WTC11 (cell line): ENCODE results near the gene BPGM. TPM values are rescaled to one million over a fixed set of nuclear protein-coding genes. Genes with fewer than 3 reads are reported as not detected.

Experiments
- ATAC-seq: fragments of 200-7000 bp; cut with Tn5 transposase; 2 replicates; pipeline ENCODE4 v1.10.0; 2021; ENCODE audit warnings: mild to moderate bottlenecking, moderate library complexity
- CTCF ChIA-PET: fragments of 300-600 bp; sonication (Branson Sonifier 250); formaldehyde crosslinking; loops from one replicate; lab custom pipeline; 2021; ENCODE audit warnings: antibody characterized with exemption; lab: Charles Lee
- POLR2A ChIA-PET: fragments of 350-600 bp; sonication (Branson Sonifier 250); formaldehyde crosslinking; loops from one replicate; lab custom pipeline; 2021; ENCODE audit warnings: antibody characterized with exemption; lab: Charles Lee
- DNase-seq: peaks from one replicate; pipeline ENCODE4 v3.0.0; 2021; ENCODE audit warnings: low spot score
- H3K27ac Mint-ChIP-seq: 2 replicates; pipeline ENCODE4 v1.8.0; 2021; ENCODE audit warnings: mixed read lengths
- H3K27me3 Mint-ChIP-seq: 2 replicates; pipeline ENCODE4 v1.8.0; 2021; ENCODE audit warnings: low read depth, mild to moderate bottlenecking, moderate library complexity, mixed read lengths
- H3K36me3 Mint-ChIP-seq: 2 replicates; pipeline ENCODE4 v1.8.0; 2021; ENCODE audit warnings: mixed read lengths
- H3K4me1 Mint-ChIP-seq: 2 replicates; pipeline ENCODE4 v1.8.0; 2022; ENCODE audit warnings: mixed read lengths
- H3K4me3 Mint-ChIP-seq: 2 replicates; pipeline ENCODE4 v1.8.0; 2021; ENCODE audit warnings: mild to moderate bottlenecking, moderate library complexity, mixed read lengths
- H3K9me3 Mint-ChIP-seq: 2 replicates; pipeline ENCODE4 v1.8.0; 2021; ENCODE audit warnings: mixed read lengths
- ATF2 ChIP-seq: sonication (generic); formaldehyde crosslinking; IDR thresholded peaks from 2 replicates; pipeline ENCODE4 v1.8.1; 2022; ENCODE audit warnings: low read depth, missing genetic modification reagents, borderline replicate concordance
- ATF3 ChIP-seq: sonication (generic); formaldehyde crosslinking; conservative IDR thresholded peaks from 2 replicates; pipeline ENCODE4 v1.8.1; 2022; ENCODE audit warnings: mild to moderate bottlenecking, missing genetic modification reagents
- ATF6 ChIP-seq: sonication (generic); formaldehyde crosslinking; IDR thresholded peaks from 2 replicates; pipeline ENCODE4 v1.8.1; 2023; ENCODE audit warnings: mild to moderate bottlenecking, missing genetic modification reagents
- CREB1 ChIP-seq: sonication (generic); formaldehyde crosslinking; IDR thresholded peaks from 2 replicates; pipeline ENCODE4 v1.8.0; 2023; ENCODE audit warnings: mild to moderate bottlenecking, missing genetic modification reagents
- E2F4 ChIP-seq: sonication (generic); formaldehyde crosslinking; IDR thresholded peaks from 2 replicates; pipeline ENCODE4 v1.8.1; 2022; ENCODE audit warnings: low read depth, mild to moderate bottlenecking, moderate library complexity, missing genetic modification reagents, borderline replicate concordance
- ERG ChIP-seq: fragments of 250-450 bp; sonication (Bioruptor Pico); IDR thresholded peaks from 2 replicates; pipeline ENCODE4 v1.8.0; 2021; ENCODE audit warnings: mild to moderate bottlenecking
- ETV6 ChIP-seq: sonication (generic); formaldehyde crosslinking; IDR thresholded peaks from 2 replicates; pipeline ENCODE4 v1.8.1; 2022; ENCODE audit warnings: mild to moderate bottlenecking, missing genetic modification reagents
- JUN ChIP-seq: sonication (generic); formaldehyde crosslinking; IDR thresholded peaks from 2 replicates; pipeline ENCODE4 v1.8.0; 2023; ENCODE audit warnings: mild to moderate bottlenecking, missing genetic modification reagents
- KAT7 ChIP-seq: sonication (generic); formaldehyde crosslinking; IDR thresholded peaks from 2 replicates; pipeline ENCODE4 v1.8.1; 2023; ENCODE audit warnings: missing genetic modification reagents, mild to moderate bottlenecking, borderline replicate concordance
- MLX ChIP-seq: sonication (generic); formaldehyde crosslinking; IDR thresholded peaks from 2 replicates; pipeline ENCODE4 v1.8.1; 2023; ENCODE audit warnings: mild to moderate bottlenecking, missing genetic modification reagents, moderate library complexity
- NR2C2 ChIP-seq: sonication (generic); formaldehyde crosslinking; IDR thresholded peaks from 2 replicates; pipeline ENCODE4 v1.8.0; 2022; ENCODE audit warnings: mild to moderate bottlenecking, missing genetic modification reagents
- NR3C1 ChIP-seq: sonication (generic); formaldehyde crosslinking; conservative IDR thresholded peaks from 2 replicates; pipeline ENCODE4 v1.8.1; 2023; ENCODE audit warnings: low read depth, mild to moderate bottlenecking, missing genetic modification reagents
- RELA ChIP-seq: sonication (generic); formaldehyde crosslinking; IDR thresholded peaks from 2 replicates; pipeline ENCODE4 v1.8.1; 2022; ENCODE audit warnings: missing genetic modification reagents, mild to moderate bottlenecking, borderline replicate concordance
- SMAD4 ChIP-seq: sonication (generic); formaldehyde crosslinking; IDR thresholded peaks from 2 replicates; pipeline ENCODE4 v1.8.0; 2022; ENCODE audit warnings: mild to moderate bottlenecking, missing genetic modification reagents
- SOX15 ChIP-seq: fragments of 250-450 bp; sonication (Bioruptor Pico); IDR thresholded peaks from 2 replicates; pipeline ENCODE4 v1.9.0; 2021; ENCODE audit warnings: mild to moderate bottlenecking
- STAT6 ChIP-seq: sonication (generic); formaldehyde crosslinking; conservative IDR thresholded peaks from 2 replicates; pipeline ENCODE4 v1.8.1; 2023; ENCODE audit warnings: mild to moderate bottlenecking, low read depth, missing genetic modification reagents, moderate library complexity
- TEAD1 ChIP-seq: sonication (generic); formaldehyde crosslinking; IDR thresholded peaks from 2 replicates; pipeline ENCODE4 v1.8.0; 2022; ENCODE audit warnings: mild to moderate bottlenecking, missing genetic modification reagents
- ZNF138 ChIP-seq: sonication (generic); formaldehyde crosslinking; conservative IDR thresholded peaks from 2 replicates; pipeline ENCODE4 v1.8.1; 2022; ENCODE audit warnings: mild to moderate bottlenecking, moderate library complexity, missing genetic modification reagents
- ZNF219 ChIP-seq: sonication (generic); formaldehyde crosslinking; IDR thresholded peaks from 2 replicates; pipeline ENCODE4 v1.8.0; 2023; ENCODE audit warnings: missing genetic modification reagents, mild to moderate bottlenecking, borderline replicate concordance
- ZNF281 ChIP-seq: sonication (generic); formaldehyde crosslinking; IDR thresholded peaks from 2 replicates; pipeline ENCODE4 v1.8.0; 2023; ENCODE audit warnings: mild to moderate bottlenecking, missing genetic modification reagents
- ZNF416 ChIP-seq: fragments of 250-450 bp; sonication (Bioruptor Pico); IDR thresholded peaks from 2 replicates; pipeline ENCODE4 v1.9.0; 2021; ENCODE audit warnings: mild to moderate bottlenecking, inconsistent platforms
- ZNF423 ChIP-seq: fragments of 250-450 bp; sonication (Bioruptor Pico); IDR thresholded peaks from 2 replicates; pipeline ENCODE4 v2.1.2; 2022; ENCODE audit warnings: mild to moderate bottlenecking, moderate library complexity
- total RNA-seq: library from RNA; stranded (reverse); gene quantifications from 3 replicates; pipeline ENCODE4 v1.2.3, GENCODE V29; 2021

BPGM gene
- total RNA-seq, 1 experiment from 2014 or later: 14.6 TPM

- Mint-ChIP-seq H3K36me3 (no peaks in the 10 kb centered on the region), H3K9me3 (peaks cover 9% of the 10 kb centered on the region), H3K27me3 (peaks cover 12% of the 10 kb centered on the region), H3K4me3 (no peak overlapping the region), H3K4me1 (no peaks in the 10 kb centered on the region), H3K27ac (no peak overlapping the region)
- ChIA-PET POLR2A (interaction anchor here (1.1 kb wide), 1 partner anchor 47 kb away, joined by 3 read pairs; no protein-coding TSS in a partner anchor), CTCF (interaction anchor here (1.1 to 1.7 kb wide), 5 partner anchors 12 to 341 kb away, joined by 3 to 7 read pairs (median 4); partner anchors contain the start of gene AGBL3)
- TF ChIP-seq ATF6 (CRISPR knock-in tag): no peak
- no peak for TF ChIP-seq E2F4 (CRISPR knock-in tag)
- TF ChIP-seq NR3C1 (CRISPR knock-in tag): no peak
- no peak for TF ChIP-seq ZNF423 (CRISPR knock-in tag)
- TF ChIP-seq STAT6: no peak
- TF ChIP-seq ETV6 (CRISPR knock-in tag): no peak
- no peak for TF ChIP-seq CREB1 (CRISPR knock-in tag)
- TF ChIP-seq ZNF219 (CRISPR knock-in tag): no peak
- TF ChIP-seq TEAD1: no peak
- ATAC-seq: no peak
- DNase-seq: no peak
These were observed 1.2 kb upstream of the BPGM start for GRCh38 chr7:134645478-134645877.

GRCh38 chr7:134645935-134646334 is 718 bp upstream of the BPGM start:
- Mint-ChIP-seq H3K36me3 (no peaks in the 10 kb centered on the region), H3K27me3 (peaks cover 12% of the 10 kb centered on the region), H3K9me3 (peaks cover 9% of the 10 kb centered on the region), H3K4me1 (no peaks in the 10 kb centered on the region), H3K4me3 (no peak overlapping the region), H3K27ac (no peak overlapping the region)
- ChIA-PET CTCF (interaction anchor here (0.5 to 1.7 kb wide), 8 partner anchors 12 to 340 kb away, joined by 3 to 7 read pairs (median 4); partner anchors contain the start of gene AGBL3), POLR2A (interaction anchor here (1.1 kb wide), 1 partner anchor 46 kb away, joined by 3 read pairs; no protein-coding TSS in a partner anchor)
- no peak for ATAC-seq
- no peak for DNase-seq
- TF ChIP-seq RELA (CRISPR knock-in tag): no peak
- TF ChIP-seq ERG: no peak
- no peak for TF ChIP-seq NR2C2 (CRISPR knock-in tag)
- no peak for TF ChIP-seq SOX15
- no peak for TF ChIP-seq ATF3 (CRISPR knock-in tag)
- no peak for TF ChIP-seq ZNF281 (CRISPR knock-in tag)
- TF ChIP-seq KAT7 (CRISPR knock-in tag): no peak
- TF ChIP-seq ZNF219 (CRISPR knock-in tag): no peak
- TF ChIP-seq ZNF416: no peak
- no peak for TF ChIP-seq MLX (CRISPR knock-in tag)
- no peak for TF ChIP-seq ZNF138 (CRISPR knock-in tag)
- TF ChIP-seq CREB1 (CRISPR knock-in tag): no peak
- no peak for TF ChIP-seq ATF2 (CRISPR knock-in tag)
- no peak for TF ChIP-seq SMAD4 (CRISPR knock-in tag)
- TF ChIP-seq JUN (CRISPR knock-in tag): no peak
